ENCODE measurements around the gene ACY1.

Gene ACY1

DNA sequence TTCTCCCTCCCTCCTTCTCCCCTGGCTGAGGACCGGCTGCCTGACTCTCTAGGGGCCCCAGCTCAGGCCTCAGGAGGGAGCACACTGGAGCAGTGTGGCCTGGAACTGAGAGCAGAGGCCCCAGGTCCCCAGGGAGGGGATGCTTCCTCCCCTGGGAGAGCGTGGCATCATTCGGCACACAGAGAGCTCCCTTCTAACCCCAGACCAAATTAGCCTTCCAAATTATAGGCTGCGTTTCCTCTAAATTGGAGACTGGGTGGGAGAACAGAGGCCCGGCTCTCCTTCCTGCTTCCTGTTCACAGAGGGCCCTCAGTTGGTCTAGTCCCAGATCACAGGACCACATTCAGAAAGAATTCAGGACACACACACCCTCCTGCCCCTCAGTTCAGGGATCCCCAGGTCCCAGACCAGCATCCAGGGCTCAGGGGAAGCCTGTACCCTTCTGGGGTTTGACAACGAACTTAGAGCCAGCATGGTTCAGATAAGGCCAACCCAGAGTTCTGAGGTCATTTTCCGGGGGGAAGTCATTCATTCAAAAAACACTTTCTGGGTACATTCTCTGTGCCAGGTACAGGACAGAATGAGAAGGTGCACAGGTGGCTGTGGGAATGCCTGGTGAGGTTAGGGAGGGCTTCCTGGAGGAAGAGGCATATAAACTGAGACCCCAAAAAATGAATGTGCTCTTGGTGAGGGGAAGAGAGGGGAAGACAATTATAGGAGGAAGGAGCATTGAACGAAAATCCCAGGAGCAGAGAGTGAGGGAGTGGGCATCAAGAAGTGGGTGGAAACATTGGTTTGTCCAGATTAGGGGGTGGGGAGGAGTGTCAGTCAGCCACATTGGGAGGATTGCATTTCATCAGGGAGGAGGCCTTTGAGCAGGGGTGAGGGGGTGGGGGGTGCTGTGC lies 40.8 kb downstream of the ACY1 start:
- TF ChIP-seq, protein P1, sequence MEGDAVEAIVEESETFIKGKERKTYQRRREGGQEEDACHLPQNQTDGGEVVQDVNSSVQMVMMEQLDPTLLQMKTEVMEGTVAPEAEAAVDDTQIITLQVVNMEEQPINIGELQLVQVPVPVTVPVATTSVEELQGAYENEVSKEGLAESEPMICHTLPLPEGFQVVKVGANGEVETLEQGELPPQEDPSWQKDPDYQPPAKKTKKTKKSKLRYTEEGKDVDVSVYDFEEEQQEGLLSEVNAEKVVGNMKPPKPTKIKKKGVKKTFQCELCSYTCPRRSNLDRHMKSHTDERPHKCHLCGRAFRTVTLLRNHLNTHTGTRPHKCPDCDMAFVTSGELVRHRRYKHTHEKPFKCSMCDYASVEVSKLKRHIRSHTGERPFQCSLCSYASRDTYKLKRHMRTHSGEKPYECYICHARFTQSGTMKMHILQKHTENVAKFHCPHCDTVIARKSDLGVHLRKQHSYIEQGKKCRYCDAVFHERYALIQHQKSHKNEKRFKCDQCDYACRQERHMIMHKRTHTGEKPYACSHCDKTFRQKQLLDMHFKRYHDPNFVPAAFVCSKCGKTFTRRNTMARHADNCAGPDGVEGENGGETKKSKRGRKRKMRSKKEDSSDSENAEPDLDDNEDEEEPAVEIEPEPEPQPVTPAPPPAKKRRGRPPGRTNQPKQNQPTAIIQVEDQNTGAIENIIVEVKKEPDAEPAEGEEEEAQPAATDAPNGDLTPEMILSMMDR (IDR thresholded peaks at IDR 0.05): no peak
- peak overlapping the region; percentile 89 to 99 for H3K27ac ChIP-seq
- no peak for DNase-seq (ENCODE audit: low spot score)
- peak overlapping the region; percentile 44 for H3K4me3 ChIP-seq

DNA sequence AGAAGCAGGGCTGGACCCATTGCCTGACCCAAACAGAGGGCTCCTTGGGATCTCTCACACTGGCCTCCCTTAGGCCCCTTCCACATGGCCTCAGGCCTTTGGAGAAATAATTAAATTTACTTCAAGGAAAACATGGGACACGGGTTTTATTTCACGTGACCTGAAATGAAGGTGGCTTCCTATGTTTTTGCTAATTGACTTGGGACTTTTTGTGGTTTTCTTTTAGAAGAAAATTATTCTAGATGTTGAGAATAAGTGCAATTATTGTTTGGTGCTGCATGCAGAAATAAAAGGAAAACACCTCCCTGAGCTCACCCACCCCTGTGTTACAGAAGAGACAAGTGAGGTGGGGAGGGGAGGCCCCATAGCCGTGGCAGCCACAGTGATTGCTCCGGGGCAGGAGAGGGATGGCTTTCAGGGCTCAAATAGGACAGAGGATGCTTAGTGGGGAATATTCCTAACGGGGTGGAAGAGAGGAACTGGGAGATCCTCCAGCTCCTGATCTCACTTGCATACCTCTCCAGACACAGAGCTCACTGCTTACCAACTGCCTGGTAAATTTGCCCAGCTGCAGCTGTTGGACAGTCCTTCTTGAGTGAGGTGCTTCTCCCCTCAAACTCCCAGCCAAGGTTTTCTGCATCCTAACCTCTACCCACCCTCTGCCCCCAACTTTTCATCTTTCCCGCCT lies 41.6 kb downstream of the ACY1 start:
- Histone ChIP-seq H3K27ac (peak overlapping the region in 1 of 2 donors; percentile 99), H3K4me3 (no peak overlapping the region)
- TF ChIP-seq, protein P1 (IDR thresholded peaks at IDR 0.05): no peak
- no peak for DNase-seq (ENCODE audit: low spot score)

DNA sequence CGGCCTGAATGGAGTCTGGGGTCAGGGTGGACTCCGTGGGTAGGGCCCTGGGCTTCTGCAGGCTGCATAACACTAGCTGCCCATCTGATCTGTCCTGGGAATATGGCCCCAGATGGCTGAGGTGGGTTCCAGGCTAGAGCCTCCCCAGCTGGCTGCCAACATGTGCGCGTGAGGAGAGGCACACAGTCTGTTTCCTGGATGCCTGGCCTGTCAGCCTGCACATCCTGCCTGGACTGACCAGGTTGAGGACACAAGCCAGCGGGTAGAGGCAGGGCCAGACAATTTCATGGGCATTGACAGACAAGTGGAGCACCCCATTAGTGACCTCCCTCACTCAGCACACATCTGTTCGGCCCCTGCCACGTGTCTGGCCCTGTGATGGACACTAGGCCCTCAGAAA lies 42.1 kb downstream of the ACY1 start:
- no peak for DNase-seq (ENCODE audit: low spot score)
- TF ChIP-seq, protein P1 (IDR thresholded peaks at IDR 0.05): no peak
- Histone ChIP-seq H3K4me3 (no peak overlapping the region), H3K27ac (peak overlapping the region in 1 of 2 donors; percentile 37)

DNA sequence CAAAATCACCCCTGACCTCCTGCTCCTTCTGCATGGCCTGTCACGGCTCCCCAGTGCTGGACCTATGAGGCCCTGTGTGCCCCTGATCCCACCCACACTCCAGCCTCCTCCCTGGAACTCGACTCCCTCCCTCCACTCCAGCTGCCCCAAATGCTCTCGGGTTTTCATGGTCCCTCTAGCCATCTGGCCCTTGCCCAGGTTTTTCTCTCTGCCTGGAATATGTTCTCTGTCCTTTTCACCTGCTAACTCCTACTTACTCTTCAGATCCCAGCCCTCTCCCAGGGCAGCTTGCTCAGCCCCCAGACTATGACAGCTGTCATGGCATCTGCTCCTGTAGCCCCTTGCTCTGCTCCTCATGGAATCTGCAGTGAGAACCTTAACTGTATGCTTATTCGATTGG lies 42.7 kb downstream of the ACY1 start:
- DNase-seq (ENCODE audit: low spot score): no peak
- peak overlapping the region in 1 of 2 donors; percentile 37 for H3K27ac ChIP-seq
- TF ChIP-seq, protein P1 (IDR thresholded peaks at IDR 0.05): no peak
- H3K4me3 ChIP-seq: no peak overlapping the region

DNA sequence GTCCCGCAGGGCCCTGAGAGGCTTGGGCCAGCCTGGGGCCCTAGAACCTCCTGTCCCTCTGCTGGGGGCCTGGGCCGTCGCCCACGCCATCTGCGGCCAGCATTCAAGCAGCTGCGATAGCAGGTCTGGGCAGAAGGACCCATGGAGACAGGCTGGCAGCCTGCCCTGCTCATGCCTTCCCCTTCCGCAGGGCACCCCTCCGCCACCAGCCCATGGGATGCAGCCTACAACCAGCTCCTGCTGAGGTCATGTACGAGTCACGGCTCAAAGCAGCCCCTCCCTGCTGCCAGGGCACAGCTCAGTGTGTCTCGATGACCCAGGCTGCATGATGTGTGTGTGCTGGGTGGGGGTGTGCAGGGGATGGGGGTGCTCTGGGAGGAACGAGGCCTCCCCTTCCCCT lies 45.2 kb downstream of the ACY1 start:
- TF ChIP-seq, protein P1 (IDR thresholded peaks at IDR 0.05): no peak
- Histone ChIP-seq H3K4me3 (no peak overlapping the region), H3K27ac (peak overlapping the region in 1 of 2 donors; percentile 28)
- no peak for DNase-seq (ENCODE audit: low spot score)

DNA sequence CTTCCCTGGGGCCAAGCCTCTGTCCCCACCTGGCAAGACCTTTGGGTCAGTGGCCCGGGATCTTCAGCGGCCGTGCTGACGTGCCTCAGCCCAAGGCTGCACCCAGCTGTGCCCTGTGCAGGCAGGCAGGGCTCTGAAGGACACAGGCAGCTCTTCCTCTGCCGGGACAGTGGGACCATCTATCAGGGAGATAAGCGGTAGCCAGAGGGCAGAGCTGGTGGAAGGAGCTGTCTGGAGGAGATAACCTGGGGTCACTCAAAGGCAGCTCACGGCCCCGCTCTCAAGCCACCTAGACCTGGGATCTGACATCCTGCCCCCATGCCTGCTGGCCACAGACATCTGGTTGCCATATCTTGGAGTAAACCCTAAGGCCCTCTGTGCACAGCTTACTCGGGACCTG lies 45.7 kb downstream of the ACY1 start:
- peak overlapping the region in 1 of 2 donors; percentile 28 for H3K27ac ChIP-seq
- no peak for DNase-seq (ENCODE audit: low spot score)
- no peak overlapping the region for H3K4me3 ChIP-seq
- TF ChIP-seq, protein P1 (IDR thresholded peaks at IDR 0.05): no peak
